GM12891 (cell line): Measurements from ENCODE around the gene CRIP2.

ENCODE experiments used
- POLR2A ChIP-seq: IDR thresholded peaks from 2 replicates; pipeline ENCODE4 v1.6.1; 2011; ENCODE audit warnings: low read depth, low read length, control low read depth
- TAF1 ChIP-seq: IDR thresholded peaks from 2 replicates; pipeline ENCODE4 v1.6.1; 2011; ENCODE audit warnings: low read depth, low read length, control low read depth

DNA sequence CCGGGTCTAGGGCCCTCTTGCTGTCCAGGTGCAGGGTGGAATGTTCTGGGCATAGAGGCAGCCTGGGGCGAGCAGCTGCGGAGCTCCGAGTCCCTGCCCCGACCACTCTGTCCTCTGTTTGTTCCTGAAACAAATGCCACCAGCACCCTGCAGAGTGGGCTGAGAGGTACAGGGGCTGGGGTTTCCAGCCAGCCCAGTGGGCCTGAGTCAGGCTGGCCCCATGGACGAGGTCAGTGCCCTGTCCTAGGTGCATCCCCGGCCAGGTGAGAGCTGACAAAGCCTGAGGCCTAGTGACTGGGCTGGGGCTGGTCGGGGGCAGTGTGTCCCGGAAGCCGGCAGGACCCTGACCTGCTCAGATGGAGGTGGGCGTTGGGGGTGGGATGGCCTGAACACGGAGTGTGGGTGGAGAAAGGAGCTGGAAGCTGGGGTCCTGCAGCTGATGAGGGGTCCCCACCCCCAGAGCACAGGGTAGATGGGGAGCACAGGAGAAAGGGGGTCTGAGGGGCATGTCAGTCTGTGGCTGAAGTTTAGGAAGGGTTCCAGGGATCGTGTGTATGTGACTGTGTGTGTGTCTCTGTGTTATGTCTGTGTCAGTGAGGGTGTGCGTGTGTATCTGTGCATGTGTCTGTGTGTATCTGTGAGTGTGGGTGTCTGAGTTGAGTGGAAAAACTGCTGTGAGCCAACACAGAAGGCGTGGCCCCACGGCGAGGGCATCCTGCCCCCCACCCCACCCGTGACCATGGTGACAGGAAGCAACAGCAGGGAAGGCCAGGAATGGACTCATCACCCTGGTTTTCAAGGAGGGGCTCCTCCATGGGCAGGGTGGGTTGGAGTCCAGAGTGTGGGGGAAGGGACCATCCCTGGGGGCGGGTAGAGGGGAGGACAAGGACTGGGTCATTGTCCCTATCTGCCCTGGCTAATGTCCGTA is 9.7 kb downstream of the CRIP2 start:
- TF ChIP-seq POLR2A (no peak), TAF1 (no peak)
